Muscle of leg (tissue), 11 donors: ENCODE results near the gene FAM120C. TPM values are rescaled to one million over a fixed set of nuclear protein-coding genes. Genes with fewer than 3 reads are reported as not detected.

Experiments
- DNase-seq: peaks from one replicate; pipeline ENCODE4 v3.0.0; 2013
- H3K27ac ChIP-seq: one replicate; pipeline ENCODE4 v1.5.1; 2013; ENCODE audit warnings: mild to moderate bottlenecking, low read length, control low read depth
- H3K27me3 ChIP-seq: one replicate; pipeline ENCODE4 v1.6.1; 2013; ENCODE audit warnings: low read length; ENCODE audit not compliant: control insufficient read depth, insufficient read depth
- H3K36me3 ChIP-seq: one replicate; pipeline ENCODE4 v1.6.1; 2013; ENCODE audit warnings: low read length; ENCODE audit not compliant: control insufficient read depth, insufficient read depth
- H3K4me1 ChIP-seq: one replicate; pipeline ENCODE4 v1.6.1; 2013; ENCODE audit warnings: low read length; ENCODE audit not compliant: control insufficient read depth, insufficient read depth
- H3K4me3 ChIP-seq: one replicate; pipeline ENCODE4 v1.5.1; 2013; ENCODE audit warnings: low read length, control low read depth
- H3K9me3 ChIP-seq: replicated peaks from 2 replicates; pipeline ENCODE4 v1.6.1; 2013; ENCODE audit warnings: low read depth, low read length; ENCODE audit not compliant: control insufficient read depth
- WGBS: methylation state at CpG from one replicate; pipeline ENCODE4 v1.1.5; 2013; ENCODE audit warnings: missing lambda C conversion rate; ENCODE audit not compliant: insufficient coverage; 5-methylcytosine and 5-hydroxymethylcytosine counted together
- polyA plus RNA-seq, 8 donors: library from polyadenylated mRNA; unstranded; fragments of 120-200 nt; gene quantifications; one replicate each; pipeline versions ENCODE4 v1.2.1 to v1.2.3, GENCODE V29; 2013; ENCODE audit warnings: inconsistent platforms in 1 of 8, low replicate concordance in 1 of 8; ENCODE audit not compliant: insufficient read length in 8 of 8, insufficient read depth in 1 of 8
- total RNA-seq: library from RNA; stranded (reverse); fragments of 120-200 nt; gene quantifications from one replicate; pipeline ENCODE4 v1.2.4, GENCODE V29; 2013

Gene FAM120C
- total and polyA plus RNA-seq, 9 donors: 5.3 to 7.9 (median 6.4) TPM

- Histone ChIP-seq H3K4me1 (no peaks in the 10 kb centered on the region), H3K4me3 (no peak overlapping the region), H3K9me3 (no peaks in the 10 kb centered on the region), H3K36me3 (no peaks in the 10 kb centered on the region), H3K27me3 (no peaks in the 10 kb centered on the region), H3K27ac (no peak overlapping the region)
- DNase-seq: peak; percentile 17
- no CpG with 5 or more reads among the region's 4 CpGs for WGBS
These were observed 16.1 kb downstream of the FAM120C start for GRCh38 chrX:54166915-54167314.

- H3K27ac ChIP-seq: no peak overlapping the region
- H3K4me3 ChIP-seq: no peak overlapping the region
- no peaks in the 10 kb centered on the region for H3K9me3 ChIP-seq
- no peak for DNase-seq
- no peaks in the 10 kb centered on the region for H3K4me1 ChIP-seq
- no peaks in the 10 kb centered on the region for H3K27me3 ChIP-seq
- H3K36me3 ChIP-seq: peaks cover 12% of the 10 kb centered on the region
These were observed 25.5 kb downstream of the FAM120C start for GRCh38 chrX:54157561-54157960.

DNA sequence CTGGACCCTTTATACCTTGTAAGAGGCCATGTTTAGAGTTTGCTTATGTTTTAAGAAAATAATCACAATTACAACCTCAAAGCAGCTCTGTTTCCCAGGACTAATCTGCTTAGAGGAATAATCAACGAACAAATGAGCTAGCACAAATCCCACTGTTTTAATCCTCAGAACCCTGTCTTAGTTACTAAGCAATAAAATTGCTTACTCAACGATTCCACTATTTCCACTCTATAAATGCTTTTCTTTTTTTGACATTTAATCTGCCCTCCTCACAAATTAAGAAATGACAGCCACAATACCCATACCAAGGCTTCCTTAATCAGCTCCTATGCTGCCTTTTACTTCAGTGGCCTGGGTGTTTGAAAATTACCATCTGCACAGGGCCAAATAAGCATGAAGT is 48.8 kb downstream of the FAM120C start:
- no peaks in the 10 kb centered on the region for H3K27me3 ChIP-seq
- DNase-seq: no peak
- H3K4me1 ChIP-seq: no peaks in the 10 kb centered on the region
- no peak overlapping the region for H3K27ac ChIP-seq
- H3K9me3 ChIP-seq: no peaks in the 10 kb centered on the region
- no peak overlapping the region for H3K4me3 ChIP-seq
- peaks cover 20% of the 10 kb centered on the region for H3K36me3 ChIP-seq
- 73% methylated on average over 2 of the region's 2 CpGs for WGBS

DNA sequence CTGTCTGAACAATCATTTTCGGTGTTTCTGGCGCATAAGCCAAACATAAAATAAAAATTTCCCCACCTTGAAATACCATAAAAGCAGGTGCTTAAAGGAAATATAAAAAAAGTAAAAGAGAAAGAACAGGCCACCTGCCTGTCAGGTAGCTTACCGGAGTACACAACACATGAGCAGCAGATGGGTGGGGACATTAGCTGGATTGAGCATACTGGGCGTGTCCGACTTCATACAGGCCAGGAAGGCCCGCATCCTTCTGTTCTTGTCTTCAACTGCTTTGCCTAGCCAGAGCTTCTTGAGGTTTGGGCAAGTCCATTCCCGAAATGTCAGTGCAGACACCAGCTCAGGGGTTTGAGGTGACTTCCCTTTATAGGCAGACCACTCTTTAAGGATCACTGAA is 66.7 kb downstream of the FAM120C start:
- Histone ChIP-seq H3K9me3 (no peaks in the 10 kb centered on the region), H3K27ac (no peak overlapping the region), H3K27me3 (no peaks in the 10 kb centered on the region), H3K4me3 (no peak overlapping the region), H3K4me1 (no peaks in the 10 kb centered on the region), H3K36me3 (peaks cover 2% of the 10 kb centered on the region)
- 64% methylated on average over 5 of the region's 7 CpGs for WGBS
- no peak for DNase-seq

DNA sequence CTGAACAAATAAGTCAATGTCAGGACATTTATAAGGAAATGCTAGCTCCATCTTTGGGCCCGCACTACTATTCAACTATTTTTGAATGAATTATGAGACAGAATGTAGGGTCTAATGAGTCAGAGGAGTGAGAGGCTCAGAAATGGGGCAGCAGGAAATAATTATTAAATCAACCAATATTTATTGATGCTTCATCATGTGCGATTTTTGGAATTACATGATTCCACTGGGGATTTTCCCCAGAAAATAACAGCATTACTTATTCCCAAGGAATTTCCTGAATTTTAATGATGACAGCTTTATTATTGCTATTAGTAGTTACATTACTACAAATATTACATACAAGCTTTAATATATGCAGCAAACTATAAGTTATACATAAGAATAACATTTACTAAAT is 89.5 kb downstream of the FAM120C start:
- Histone ChIP-seq H3K4me3 (no peak overlapping the region), H3K9me3 (no peaks in the 10 kb centered on the region), H3K36me3 (no peaks in the 10 kb centered on the region), H3K27me3 (no peaks in the 10 kb centered on the region), H3K27ac (no peak overlapping the region), H3K4me1 (no peaks in the 10 kb centered on the region)
- no peak for DNase-seq
- no CpG with 5 or more reads among the region's 2 CpGs for WGBS

GRCh38 chrX:54093159-54093558 is 89.9 kb downstream of the FAM120C start:
- H3K4me1 ChIP-seq: no peaks in the 10 kb centered on the region
- no peaks in the 10 kb centered on the region for H3K27me3 ChIP-seq
- H3K36me3 ChIP-seq: no peaks in the 10 kb centered on the region
- no peak overlapping the region for H3K27ac ChIP-seq
- no peaks in the 10 kb centered on the region for H3K9me3 ChIP-seq
- 40% methylated on average over 1 of the region's 1 CpG for WGBS
- no peak for DNase-seq
- no peak overlapping the region for H3K4me3 ChIP-seq

DNA sequence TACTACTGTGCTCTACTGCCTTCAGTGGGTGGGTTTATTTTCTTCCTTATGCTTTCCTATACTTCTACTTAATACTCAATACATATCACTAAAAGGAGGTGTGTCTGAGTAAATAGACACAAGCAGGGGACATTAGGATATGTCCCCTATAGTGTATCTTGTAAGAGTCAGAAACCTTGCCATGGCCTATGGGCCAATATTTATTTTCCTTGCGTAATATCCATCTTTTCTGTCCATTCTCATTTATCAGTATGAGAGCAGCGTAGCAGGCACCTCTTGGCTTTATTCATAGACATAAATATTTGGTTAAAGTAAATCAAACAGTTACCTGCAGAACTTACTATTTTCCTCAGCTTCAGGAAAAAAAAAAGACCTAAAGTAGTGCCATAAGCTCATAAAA is 92.2 kb downstream of the FAM120C start:
- no CpG with 5 or more reads among the region's 2 CpGs for WGBS
- H3K27me3 ChIP-seq: no peaks in the 10 kb centered on the region
- no peak overlapping the region for H3K27ac ChIP-seq
- H3K36me3 ChIP-seq: no peaks in the 10 kb centered on the region
- no peak for DNase-seq
- H3K4me1 ChIP-seq: no peaks in the 10 kb centered on the region
- no peak overlapping the region for H3K4me3 ChIP-seq
- no peaks in the 10 kb centered on the region for H3K9me3 ChIP-seq

DNA sequence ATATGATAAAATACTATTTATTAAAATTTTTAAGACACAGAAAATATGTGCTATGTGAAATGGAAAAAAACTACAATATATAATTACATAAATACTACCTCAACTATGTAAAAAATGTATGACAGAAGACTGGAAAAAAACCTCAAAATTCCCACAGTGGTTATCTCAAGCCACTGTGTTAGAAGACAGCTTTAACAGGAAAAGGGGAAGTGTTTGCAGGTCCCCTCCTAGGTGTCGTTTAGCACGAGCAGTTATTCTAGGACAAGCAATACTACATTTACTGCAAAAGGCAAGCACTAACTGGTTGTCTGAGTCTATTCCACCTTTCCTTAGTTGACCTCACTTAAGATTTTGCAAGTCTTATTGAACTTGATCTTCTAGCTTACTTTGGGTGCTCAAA is 93.9 kb downstream of the FAM120C start:
- WGBS: 60% methylated on average over 1 of the region's 2 CpGs
- H3K9me3 ChIP-seq: no peaks in the 10 kb centered on the region
- H3K27ac ChIP-seq: no peak overlapping the region
- no peaks in the 10 kb centered on the region for H3K27me3 ChIP-seq
- no peak for DNase-seq
- no peaks in the 10 kb centered on the region for H3K4me1 ChIP-seq
- no peak overlapping the region for H3K4me3 ChIP-seq
- no peaks in the 10 kb centered on the region for H3K36me3 ChIP-seq

DNA sequence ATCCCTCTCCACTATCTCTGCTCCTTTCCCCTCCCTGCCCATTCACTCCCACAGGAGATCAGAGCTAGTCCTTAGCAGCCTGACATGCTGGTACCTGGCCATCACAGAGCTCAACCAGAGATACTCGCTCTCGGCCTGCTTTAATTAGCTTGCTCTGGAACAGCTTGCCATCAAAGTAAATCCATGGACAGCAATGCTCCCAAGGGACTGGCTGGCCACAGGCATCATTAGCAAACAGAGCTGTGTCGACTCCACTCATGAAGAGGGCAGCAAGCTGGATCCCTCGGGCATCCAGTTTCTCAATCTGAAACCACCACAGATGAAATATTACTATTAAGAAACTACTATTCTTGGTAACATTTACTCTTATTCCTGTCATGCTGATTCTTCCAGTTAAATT is 95.4 kb downstream of the FAM120C start:
- DNase-seq: no peak
- no peaks in the 10 kb centered on the region for H3K4me1 ChIP-seq
- WGBS: 42% methylated on average over 2 of the region's 4 CpGs
- no peaks in the 10 kb centered on the region for H3K27me3 ChIP-seq
- H3K36me3 ChIP-seq: no peaks in the 10 kb centered on the region
- H3K9me3 ChIP-seq: no peaks in the 10 kb centered on the region
- no peak overlapping the region for H3K4me3 ChIP-seq
- no peak overlapping the region for H3K27ac ChIP-seq

- Histone ChIP-seq H3K27ac (no peak overlapping the region), H3K9me3 (no peaks in the 10 kb centered on the region), H3K36me3 (no peaks in the 10 kb centered on the region), H3K4me3 (no peak overlapping the region), H3K27me3 (no peaks in the 10 kb centered on the region), H3K4me1 (no peaks in the 10 kb centered on the region)
- 71% methylated on average over 5 of the region's 6 CpGs for WGBS
- no peak for DNase-seq
These were observed 97.4 kb downstream of the FAM120C start for GRCh38 chrX:54085666-54086065.

DNA sequence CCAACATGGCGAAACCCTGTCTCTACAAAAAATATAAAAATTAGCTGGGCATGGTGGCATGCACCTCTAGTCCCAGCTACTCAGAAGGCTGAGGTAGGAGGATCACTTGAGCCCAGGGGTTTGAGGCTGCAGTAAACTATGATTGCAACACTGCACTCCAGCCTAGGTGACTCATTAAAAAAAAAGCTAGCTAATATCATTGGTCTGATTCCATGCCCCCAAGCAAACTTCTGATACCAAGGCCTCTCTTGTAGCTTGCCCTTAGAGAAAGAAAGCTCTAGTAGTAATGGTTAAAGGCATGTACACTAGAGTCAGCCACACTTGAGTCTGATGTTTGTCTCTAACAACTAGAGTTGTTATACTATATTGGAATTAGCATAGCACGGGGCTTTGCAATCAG is 106.2 kb downstream of the FAM120C start:
- WGBS: no CpG with 5 or more reads among the region's 2 CpGs
- H3K27me3 ChIP-seq: no peaks in the 10 kb centered on the region
- H3K4me1 ChIP-seq: no peaks in the 10 kb centered on the region
- no peaks in the 10 kb centered on the region for H3K36me3 ChIP-seq
- H3K9me3 ChIP-seq: no peaks in the 10 kb centered on the region
- H3K27ac ChIP-seq: no peak overlapping the region
- H3K4me3 ChIP-seq: no peak overlapping the region
- no peak for DNase-seq
